ENCODE data around the gene MAGEF1.

MAGEF1 gene

GRCh38 chr3:184711493-184712247, at the start of gene MAGEF1:
Gene MAGEF1 (minus strand): TSS chr3:184712064. CDS start chr3:184711821, 243 bp downstream.
- DNase-seq: peak; percentile 63

GRCh38 chr3:184761075-184761841, 49.4 kb upstream of the MAGEF1 start:
- no peak for DNase-seq

- no peak for DNase-seq
Observed at GRCh38 chr3:184760337-184761074, 48.6 kb upstream of the MAGEF1 start.

- no peak for DNase-seq
Observed at GRCh38 chr3:184759666-184760200, 47.9 kb upstream of the MAGEF1 start.

GRCh38 chr3:184758056-184758455, 46.2 kb upstream of the MAGEF1 start:
- no peak for DNase-seq

GRCh38 chr3:184757022-184757651, 45.3 kb upstream of the MAGEF1 start:
- DNase-seq: no peak

GRCh38 chr3:184756151-184757021, 44.5 kb upstream of the MAGEF1 start:
- no peak for DNase-seq

GRCh38 chr3:184755315-184755731, 43.5 kb upstream of the MAGEF1 start:
- no peak for DNase-seq

- no peak for DNase-seq
Observed at GRCh38 chr3:184752361-184752760, 40.5 kb upstream of the MAGEF1 start.

- DNase-seq: no peak
Observed at GRCh38 chr3:184751204-184752040, 39.6 kb upstream of the MAGEF1 start.

- no peak for DNase-seq
Observed at GRCh38 chr3:184750349-184751083, 38.7 kb upstream of the MAGEF1 start.

- no peak for DNase-seq
Observed at GRCh38 chr3:184749168-184749744, 37.4 kb upstream of the MAGEF1 start.

GRCh38 chr3:184748219-184749135, 36.6 kb upstream of the MAGEF1 start:
- DNase-seq: no peak

- DNase-seq: no peak
Observed at GRCh38 chr3:184746131-184747120, 34.6 kb upstream of the MAGEF1 start.

- DNase-seq: no peak
Observed at GRCh38 chr3:184745526-184745925, 33.7 kb upstream of the MAGEF1 start.

- DNase-seq: no peak
Observed at GRCh38 chr3:184743248-184743647, 31.4 kb upstream of the MAGEF1 start.

GRCh38 chr3:184742676-184743135, 30.8 kb upstream of the MAGEF1 start:
- no peak for DNase-seq
